Measurements from ENCODE around the gene TAS1R1.
"Not testable (repeated sequence)": the region's sequence is repeated elsewhere in the genome, so short reads cannot be mapped to it uniquely, and the experiment has no call there.

The TAS1R1 gene

DNA sequence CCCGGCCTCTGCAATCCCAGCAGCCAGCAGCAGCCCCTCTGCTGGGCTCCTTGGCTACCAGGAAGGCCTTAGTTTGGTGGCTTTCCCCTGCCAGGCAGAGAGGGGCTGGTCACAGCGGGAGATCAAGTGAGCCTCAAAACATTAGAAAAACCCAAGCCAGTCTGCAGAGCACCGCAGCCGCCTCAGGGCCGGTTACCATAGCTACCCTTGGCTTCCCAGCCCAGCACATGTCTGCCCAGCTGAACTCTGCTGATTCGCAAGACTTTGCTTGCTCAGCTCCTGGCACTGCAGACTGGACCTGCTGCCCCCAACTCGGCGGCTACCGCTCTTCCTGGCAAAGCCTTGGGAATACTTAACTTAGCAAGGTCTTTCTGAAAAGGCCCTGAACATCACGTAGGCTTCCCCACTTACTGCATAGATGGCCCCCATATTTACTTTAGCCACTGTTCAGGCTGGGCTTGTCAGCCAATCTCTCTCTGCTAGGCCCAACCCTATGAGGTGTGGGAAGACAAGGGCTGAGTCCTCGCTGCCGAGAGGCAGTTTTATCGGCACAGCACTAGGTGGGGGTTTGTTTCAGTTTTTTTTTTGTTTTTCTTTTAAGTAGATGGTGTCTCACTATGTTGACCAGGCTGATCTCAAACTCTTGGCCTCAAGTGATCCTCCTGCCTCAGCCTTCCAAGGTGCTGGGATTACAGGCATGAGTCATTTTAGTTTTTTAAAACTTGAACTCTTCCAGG, 35.0 kb upstream of the TAS1R1 start:
- DNase-seq (ENCODE audit: low read depth, low spot score) = peak; percentile 49
- H3K27ac ChIP-seq = peak overlapping the region; percentile 54

GRCh38 chr1:6521536-6521935, 33.6 kb upstream of the TAS1R1 start:
- peak overlapping the region; percentile 54 for H3K27ac ChIP-seq
- DNase-seq (ENCODE audit: low read depth, low spot score) = peak; percentile 43

- no peak for DNase-seq (ENCODE audit: low read depth, low spot score)
Observed at GRCh38 chr1:6523566-6523965, 31.5 kb upstream of the TAS1R1 start.

GRCh38 chr1:6526316-6526715, 28.8 kb upstream of the TAS1R1 start:
- DNase-seq (ENCODE audit: low read depth, low spot score) = no peak

More at GRCh38 chr1:6523566-6523965, 31.5 kb upstream of the TAS1R1 start:
- no peak overlapping the region for H3K27ac ChIP-seq

DNA sequence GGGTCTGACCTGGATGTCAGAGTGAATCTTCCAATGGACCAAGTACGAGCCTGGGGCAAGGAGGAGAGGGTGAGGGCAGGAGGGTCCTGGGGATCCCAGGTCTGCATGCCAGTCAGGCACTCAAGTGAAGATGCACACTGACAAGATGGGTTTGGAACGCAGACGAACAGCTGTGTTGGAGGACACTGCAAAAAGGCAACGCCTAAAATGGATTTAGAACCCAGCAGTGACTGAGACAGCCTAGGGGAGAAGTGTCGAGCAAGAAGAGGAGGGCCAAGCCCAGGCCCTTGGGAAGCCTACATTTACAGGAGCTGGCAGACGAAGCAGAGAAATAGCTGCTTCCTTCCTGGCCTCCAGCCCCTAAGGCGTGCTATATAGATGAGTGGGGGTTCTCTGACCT, 26.6 kb upstream of the TAS1R1 start:
- no peak overlapping the region for H3K27ac ChIP-seq
- DNase-seq (ENCODE audit: low read depth, low spot score) = no peak

More at GRCh38 chr1:6526316-6526715, 28.8 kb upstream of the TAS1R1 start:
- no peak overlapping the region for H3K27ac ChIP-seq

DNA sequence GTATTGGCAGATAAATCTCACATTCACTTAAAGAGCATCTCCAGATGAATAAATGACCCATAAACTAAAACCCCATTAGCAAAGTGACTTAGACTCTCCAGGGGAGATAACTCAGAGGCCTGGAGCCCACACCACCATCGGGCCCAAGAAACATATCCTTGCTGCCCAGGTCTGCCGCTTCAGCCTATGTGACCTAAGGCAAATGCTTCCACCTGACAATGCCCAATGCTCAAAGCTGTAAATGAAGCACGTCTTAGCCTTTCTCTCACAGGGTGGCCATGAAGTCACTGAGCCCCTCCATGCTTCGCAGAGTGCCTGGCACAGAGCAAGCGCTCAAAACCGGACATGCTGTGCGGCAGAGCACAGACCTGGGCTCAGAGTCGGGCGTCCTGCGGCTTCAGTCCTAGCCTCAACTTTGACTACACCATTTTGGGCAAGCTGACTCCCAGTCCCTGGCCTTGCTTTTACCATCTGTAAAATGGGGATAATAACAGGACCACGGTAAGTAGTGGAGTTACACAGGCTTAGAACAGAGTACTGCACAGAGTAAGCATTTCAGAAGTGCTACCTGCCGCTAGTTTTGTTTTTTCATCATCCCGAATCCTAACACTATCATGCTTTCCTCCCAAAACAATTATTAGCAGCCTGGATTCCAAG, 24.5 kb upstream of the TAS1R1 start:
- DNase-seq (ENCODE audit: low read depth, low spot score) = no peak
- H3K27ac ChIP-seq = no peak overlapping the region

GRCh38 chr1:6531996-6532395, 23.1 kb upstream of the TAS1R1 start:
- no peak overlapping the region for H3K27ac ChIP-seq
- no peak for DNase-seq (ENCODE audit: low read depth, low spot score)

DNA sequence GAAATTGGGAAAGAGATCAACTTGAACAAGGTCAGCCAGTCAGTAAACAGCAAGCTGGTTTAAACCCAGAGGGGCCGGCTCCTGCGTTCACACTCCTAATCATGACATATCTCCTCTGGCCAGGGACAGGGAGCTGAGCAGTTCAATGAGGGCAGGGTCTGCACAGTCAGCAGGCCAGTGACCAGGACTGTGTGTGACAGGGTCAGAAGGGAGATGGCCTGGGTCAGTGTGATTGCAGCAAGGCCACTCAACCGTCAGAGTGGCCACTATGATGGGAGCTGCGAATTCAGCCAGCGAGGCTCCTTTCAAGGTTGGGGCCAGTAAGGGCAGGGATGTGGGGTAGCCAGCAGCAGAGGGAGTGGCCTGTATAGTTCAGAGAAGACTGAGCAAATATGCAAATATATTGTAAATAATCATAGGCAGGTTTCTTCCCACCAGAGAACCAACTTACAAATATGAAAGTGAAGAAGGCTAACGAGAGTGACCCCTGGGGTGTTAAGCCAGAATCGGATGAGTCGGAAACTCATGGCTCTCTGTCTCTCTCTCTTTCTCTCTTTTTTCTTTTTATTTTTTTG, 20.8 kb upstream of the TAS1R1 start:
- no peak for DNase-seq (ENCODE audit: low read depth, low spot score)
- no peak overlapping the region for H3K27ac ChIP-seq

GRCh38 chr1:6535214-6535613, 19.9 kb upstream of the TAS1R1 start:
- DNase-seq (ENCODE audit: low read depth, low spot score) = no peak
- no peak overlapping the region for H3K27ac ChIP-seq

GRCh38 chr1:6536291-6536690, 18.8 kb upstream of the TAS1R1 start:
- no peak overlapping the region for H3K27ac ChIP-seq
- DNase-seq (ENCODE audit: low read depth, low spot score) = no peak

DNA sequence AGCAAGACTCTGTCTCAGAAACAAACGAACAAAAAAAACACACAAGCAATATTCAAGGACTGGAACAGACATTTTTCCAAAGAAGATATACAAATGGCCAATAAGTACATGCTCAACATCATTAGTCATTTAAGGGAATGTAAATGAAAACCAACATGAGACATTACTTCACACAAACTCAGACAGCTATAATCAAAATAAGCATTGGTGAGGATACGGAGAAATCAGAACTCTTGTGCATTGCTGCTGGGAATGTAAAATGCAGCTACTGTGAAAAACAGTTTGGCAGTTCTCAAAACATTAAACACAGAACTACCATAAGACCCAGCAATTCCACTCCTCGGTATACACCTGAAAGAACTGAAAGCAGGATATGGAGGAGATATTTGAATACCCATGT, 16.2 kb upstream of the TAS1R1 start:
- no peak overlapping the region for H3K27ac ChIP-seq
- DNase-seq (ENCODE audit: low read depth, low spot score) = no peak

GRCh38 chr1:6544831-6545230, 10.3 kb upstream of the TAS1R1 start:
- DNase-seq (ENCODE audit: low read depth, low spot score) = no peak
- peak overlapping the region; percentile 78 for H3K27ac ChIP-seq

DNA sequence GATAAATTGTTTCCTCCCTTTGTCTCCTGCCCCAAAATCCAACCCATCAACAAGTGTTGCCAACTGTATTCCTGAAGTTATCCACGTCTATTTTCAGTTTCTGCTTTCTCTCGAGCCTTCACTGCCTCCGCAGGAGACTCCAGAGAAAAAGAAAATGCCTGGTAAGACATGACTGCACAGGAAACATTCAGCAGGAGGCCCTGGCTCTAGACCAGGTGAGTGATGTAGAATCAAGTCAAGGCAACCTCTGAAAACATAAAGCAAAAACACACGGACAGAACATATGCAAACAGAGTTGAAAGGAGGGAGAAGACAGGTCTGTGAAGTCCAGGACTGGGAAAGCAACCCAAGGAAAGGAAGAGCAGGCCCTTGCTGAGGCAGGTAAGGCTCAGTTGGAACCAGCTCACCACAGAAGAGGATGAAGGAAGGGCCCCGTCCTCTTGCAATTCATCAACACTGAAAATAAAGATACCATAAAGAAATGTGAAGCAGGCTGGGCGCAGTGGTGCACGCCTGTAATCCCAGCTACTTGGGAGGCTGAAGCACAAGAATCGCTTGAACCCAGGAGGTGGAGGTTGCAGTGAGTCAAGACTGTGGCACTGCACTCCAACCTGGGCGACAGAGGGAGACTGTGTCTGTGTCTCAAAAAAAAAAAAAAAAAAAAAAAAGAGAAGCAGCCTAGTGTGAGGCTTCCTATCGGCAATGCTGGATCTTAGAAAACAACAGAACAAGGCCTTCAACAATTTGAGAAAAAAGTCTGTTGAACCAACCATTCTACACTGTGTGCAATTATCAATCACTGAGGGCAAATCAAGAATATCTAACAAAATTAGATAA, 9.6 kb upstream of the TAS1R1 start:
- DNase-seq (ENCODE audit: low read depth, low spot score) = no peak
- peak overlapping the region; percentile 78 for H3K27ac ChIP-seq

DNA sequence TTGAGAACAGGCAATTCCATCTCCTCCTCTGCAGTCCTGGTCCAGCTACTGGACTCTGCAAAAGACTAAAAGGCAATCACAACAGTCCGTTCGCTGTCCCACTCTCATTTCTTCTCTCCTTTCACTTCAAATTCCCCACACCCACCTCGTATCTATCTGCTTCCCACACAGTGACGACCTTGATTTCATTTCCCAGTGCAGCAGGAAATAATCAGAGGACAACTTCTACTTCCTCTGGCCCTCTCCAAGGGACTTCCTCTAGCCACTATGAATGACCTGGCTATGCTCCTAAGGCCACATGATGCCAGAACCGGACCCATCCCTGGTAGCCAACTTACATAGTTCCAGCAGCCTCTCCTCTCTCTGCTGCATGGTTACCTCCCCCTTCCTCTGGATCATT, 8.8 kb upstream of the TAS1R1 start:
- no peak for DNase-seq (ENCODE audit: low read depth, low spot score)
- peak overlapping the region; percentile 78 for H3K27ac ChIP-seq

GRCh38 chr1:6547301-6547700, 7.8 kb upstream of the TAS1R1 start:
- DNase-seq (ENCODE audit: low read depth, low spot score) = no peak
- no peak overlapping the region for H3K27ac ChIP-seq

GRCh38 chr1:6554031-6554906, 838 bp upstream of the TAS1R1 start, which contains the start of gene NOL9:
TSS of gene NOL9 (minus strand) at chr1:6554513. CDS start at chr1:6554502, 11 bp downstream.
- H3K27ac ChIP-seq = peak within 1 kb of the TSS; percentile 24
- peak; percentile 41 for DNase-seq (ENCODE audit: low read depth, low spot score)

GRCh38 chr1:6557597-6557996, 2.5 kb downstream of the TAS1R1 start:
- H3K27ac ChIP-seq = no peak overlapping the region
- no peak for DNase-seq (ENCODE audit: low read depth, low spot score)

DNA sequence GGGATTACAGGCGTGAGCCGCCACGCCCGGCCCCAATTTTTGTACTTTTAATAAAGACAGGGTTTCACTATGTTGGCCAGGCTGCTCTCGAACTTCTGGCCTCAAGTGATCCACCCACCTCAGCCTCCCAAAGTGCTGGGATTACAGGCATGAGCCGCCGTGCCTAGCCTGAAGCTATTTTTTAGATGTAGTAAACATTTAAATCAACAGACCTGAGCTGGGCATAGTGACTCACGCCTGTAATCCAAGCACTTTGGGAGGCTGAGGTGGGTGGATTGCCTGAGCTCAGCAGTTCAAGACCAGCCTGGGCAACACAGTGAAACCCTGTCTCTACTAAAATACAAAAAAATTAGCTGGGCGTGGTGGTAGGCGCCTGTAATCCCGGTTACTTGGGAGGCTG, 4.1 kb downstream of the TAS1R1 start:
- not testable (repeated sequence) for H3K27ac ChIP-seq; DNase-seq (ENCODE audit: low read depth, low spot score)

- no peak for DNase-seq (ENCODE audit: low read depth, low spot score)
- H3K27ac ChIP-seq = no peak overlapping the region
Observed at GRCh38 chr1:6560267-6560666, 5.2 kb downstream of the TAS1R1 start.

DNA sequence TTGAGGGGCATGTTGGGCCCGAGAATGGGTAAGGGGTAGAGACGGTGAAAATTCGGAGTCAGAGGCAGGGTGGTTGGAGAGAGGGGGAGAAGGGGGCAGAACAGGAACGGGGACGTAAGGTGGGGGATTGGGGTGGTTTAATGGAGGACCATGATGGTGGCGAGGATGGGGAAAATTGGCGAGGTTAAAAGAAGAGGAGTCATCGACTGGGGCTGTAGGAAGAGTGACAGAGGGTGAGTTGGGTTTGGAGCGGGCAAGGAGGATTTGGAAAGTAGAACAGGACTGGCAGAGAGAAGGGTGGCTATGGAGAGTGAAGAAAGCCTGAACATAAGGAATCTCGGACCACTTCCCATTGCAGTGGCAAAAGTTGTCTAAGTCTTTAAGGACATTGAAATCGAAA, 13.9 kb downstream of the TAS1R1 start:
- DNase-seq (ENCODE audit: low read depth, low spot score) = no peak
- H3K27ac ChIP-seq = no peak overlapping the region
